Thyroid gland (tissue), 4 donors: ENCODE measurements around the gene DDX51. TPM values are rescaled to one million over a fixed set of nuclear protein-coding genes. Genes with fewer than 3 reads are reported as not detected.
A peak's percentile ranks its signal among the peaks of the same experiment; 100 is the strongest.
"Not testable (repeated sequence)": the region's sequence is repeated elsewhere in the genome, so short reads cannot be mapped to it uniquely, and the experiment has no call there.

Experiments
- DNase-seq, 2 donors: peaks; one replicate each; pipeline ENCODE4 v3.0.0-alpha.2; 2019
- H3K27ac ChIP-seq, 3 donors: fragments of 200-600 bp; sonication (generic); 1 replicate in 2 of 3; 2 replicates in 1 of 3; pipeline ENCODE4 v1.5.1; 2016 to 2019; ENCODE audit warnings: mild to moderate bottlenecking in 1 of 3, moderate library complexity in 1 of 3
- H3K27me3 ChIP-seq: fragments of 200-600 bp; sonication (generic); one replicate; pipeline ENCODE4 v1.5.1; 2019
- H3K36me3 ChIP-seq, 2 donors: fragments of 200-600 bp; sonication (generic); one replicate each; pipeline ENCODE4 v1.5.1; 2016 to 2019
- H3K4me1 ChIP-seq, 2 donors: fragments of 200-600 bp; sonication (generic); one replicate each; pipeline ENCODE4 v1.5.1; 2017 to 2019
- H3K4me3 ChIP-seq, 3 donors: fragments of 200-600 bp; sonication (generic); replicated peaks in 1 of 3; 1 replicate in 2 of 3; 2 replicates in 1 of 3; pipeline ENCODE4 v1.5.1; 2016; ENCODE audit warnings: mild to moderate bottlenecking in 1 of 3
- H3K9me3 ChIP-seq: fragments of 200-600 bp; sonication (generic); one replicate; pipeline ENCODE4 v1.5.1; 2017
- POLR2A ChIP-seq, 2 donors: fragments of 450-650 bp; IDR thresholded peaks; one replicate each; pipeline ENCODE4 v1.6.1; 2017; ENCODE audit warnings: antibody characterized with exemption in 2 of 2, mild to moderate bottlenecking in 2 of 2, moderate library complexity in 1 of 2
- WGBS, 2 donors: methylation state at CpG; one replicate each; pipeline ENCODE4 v1.1.5; 2017; 5-methylcytosine and 5-hydroxymethylcytosine counted together
- intact Hi-C: fragments of 100-400 bp; cut with DNase I; formaldehyde crosslinking; loops from one replicate; pipeline ENCODE4 v1.15.1; 2023
- total RNA-seq, 4 donors: library from RNA; depleted of rRNA; stranded (reverse); fragments of >200 nt; gene quantifications; one replicate each; pipeline ENCODE4 v1.2.3, GENCODE V29; 2016
- TF ChIP-seq, protein P1 (sequence below), 6 experiments: fragments of 200-600 bp in 3 of 6; fragments of 450-650 bp in 3 of 6; sonication (generic) in 3 of 6; IDR thresholded peaks; one replicate each; pipeline ENCODE4 v1.5.1; 2016 to 2019; ENCODE audit warnings: antibody characterized with exemption in 6 of 6, mild to moderate bottlenecking in 2 of 6, inconsistent platforms in 1 of 6, moderate library complexity in 1 of 6

The DDX51 gene
- total RNA-seq, 4 donors from 2014 or later, result 11.2 to 23.1 (median 13.7) TPM

DNA sequence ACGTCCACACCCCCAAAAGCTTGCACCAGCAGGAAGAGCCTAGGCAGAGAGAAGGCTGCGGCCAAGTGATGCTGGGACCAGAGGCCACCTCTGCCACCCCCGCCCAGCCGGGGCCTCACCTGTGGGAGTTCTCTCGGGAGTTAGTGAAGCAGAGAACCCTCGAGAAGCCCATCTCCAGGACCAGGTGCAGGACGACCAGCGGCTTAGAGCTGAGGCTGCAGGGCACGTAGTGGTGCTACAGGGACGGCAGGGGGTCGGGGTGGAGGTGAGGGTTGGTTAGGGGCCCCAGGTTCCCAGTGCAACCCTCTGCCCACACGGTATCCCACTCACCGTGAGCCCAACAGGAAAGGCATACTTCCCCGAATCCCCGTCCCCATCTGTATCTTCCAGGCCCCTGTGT lies 3.6 kb downstream of the DDX51 start:
- 82 to 94% methylated on average over 6 to 10 of the region's 15 CpGs for WGBS, 2 donors
- Histone ChIP-seq H3K4me3 (no peak overlapping the region), H3K9me3 (no peaks in the 10 kb centered on the region), H3K27me3 (no peaks in the 10 kb centered on the region), H3K27ac (no peak overlapping the region), H3K4me1 (peaks cover 18 to 21% of the 10 kb centered on the region in 2 donors), H3K36me3 (peaks cover 32 to 37% of the 10 kb centered on the region in 2 donors)
- peak in 1 of 2 donors; percentile 1 for DNase-seq
- intact Hi-C loops, result loop anchor here (10.0 kb wide), 2 partner anchors 56 to 354 kb away; partner anchors contain the start of gene FBRSL1
- TF ChIP-seq, protein P1, sequence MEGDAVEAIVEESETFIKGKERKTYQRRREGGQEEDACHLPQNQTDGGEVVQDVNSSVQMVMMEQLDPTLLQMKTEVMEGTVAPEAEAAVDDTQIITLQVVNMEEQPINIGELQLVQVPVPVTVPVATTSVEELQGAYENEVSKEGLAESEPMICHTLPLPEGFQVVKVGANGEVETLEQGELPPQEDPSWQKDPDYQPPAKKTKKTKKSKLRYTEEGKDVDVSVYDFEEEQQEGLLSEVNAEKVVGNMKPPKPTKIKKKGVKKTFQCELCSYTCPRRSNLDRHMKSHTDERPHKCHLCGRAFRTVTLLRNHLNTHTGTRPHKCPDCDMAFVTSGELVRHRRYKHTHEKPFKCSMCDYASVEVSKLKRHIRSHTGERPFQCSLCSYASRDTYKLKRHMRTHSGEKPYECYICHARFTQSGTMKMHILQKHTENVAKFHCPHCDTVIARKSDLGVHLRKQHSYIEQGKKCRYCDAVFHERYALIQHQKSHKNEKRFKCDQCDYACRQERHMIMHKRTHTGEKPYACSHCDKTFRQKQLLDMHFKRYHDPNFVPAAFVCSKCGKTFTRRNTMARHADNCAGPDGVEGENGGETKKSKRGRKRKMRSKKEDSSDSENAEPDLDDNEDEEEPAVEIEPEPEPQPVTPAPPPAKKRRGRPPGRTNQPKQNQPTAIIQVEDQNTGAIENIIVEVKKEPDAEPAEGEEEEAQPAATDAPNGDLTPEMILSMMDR (IDR thresholded peaks at IDR 0.05), result no peak
- no peak for TF ChIP-seq POLR2A (IDR thresholded peaks at IDR 0.05)

DNA sequence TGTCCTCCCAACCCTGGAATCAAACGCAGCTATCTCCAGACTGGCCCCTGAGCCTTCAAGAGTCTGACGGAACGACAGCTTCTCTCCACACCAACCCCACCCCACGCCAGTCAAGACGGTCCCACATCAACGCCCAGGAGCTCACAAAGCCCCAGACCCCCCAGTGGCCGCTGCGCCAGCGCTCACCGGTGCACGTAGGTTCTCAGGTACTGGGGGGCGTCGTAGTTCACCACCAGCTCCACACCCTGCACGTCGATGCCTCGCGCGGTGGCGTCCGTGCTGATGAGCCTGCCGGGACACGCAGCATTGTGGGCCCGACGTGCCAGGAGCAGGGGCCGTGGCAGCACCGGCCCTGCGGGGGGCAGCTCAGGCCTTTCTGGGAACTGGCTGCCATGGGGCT lies 4.2 kb downstream of the DDX51 start:
- Histone ChIP-seq H3K27ac (no peak overlapping the region), H3K27me3 (no peaks in the 10 kb centered on the region), H3K4me1 (peaks cover 13 to 15% of the 10 kb centered on the region in 2 donors), H3K4me3 (no peak overlapping the region), H3K9me3 (no peaks in the 10 kb centered on the region), H3K36me3 (peaks cover 32 to 37% of the 10 kb centered on the region in 2 donors)
- 95 to 97% methylated on average over 22 to 26 of the region's 27 CpGs for WGBS, 2 donors
- TF ChIP-seq POLR2A (IDR thresholded peaks at IDR 0.05), result no peak
- TF ChIP-seq, protein P1 (IDR thresholded peaks at IDR 0.05), result no peak
- peak in 1 of 2 donors; percentile 3 for DNase-seq
- intact Hi-C loops, result loop anchor here (10.0 kb wide), 2 partner anchors 55 to 355 kb away; partner anchors contain the start of gene FBRSL1

DNA sequence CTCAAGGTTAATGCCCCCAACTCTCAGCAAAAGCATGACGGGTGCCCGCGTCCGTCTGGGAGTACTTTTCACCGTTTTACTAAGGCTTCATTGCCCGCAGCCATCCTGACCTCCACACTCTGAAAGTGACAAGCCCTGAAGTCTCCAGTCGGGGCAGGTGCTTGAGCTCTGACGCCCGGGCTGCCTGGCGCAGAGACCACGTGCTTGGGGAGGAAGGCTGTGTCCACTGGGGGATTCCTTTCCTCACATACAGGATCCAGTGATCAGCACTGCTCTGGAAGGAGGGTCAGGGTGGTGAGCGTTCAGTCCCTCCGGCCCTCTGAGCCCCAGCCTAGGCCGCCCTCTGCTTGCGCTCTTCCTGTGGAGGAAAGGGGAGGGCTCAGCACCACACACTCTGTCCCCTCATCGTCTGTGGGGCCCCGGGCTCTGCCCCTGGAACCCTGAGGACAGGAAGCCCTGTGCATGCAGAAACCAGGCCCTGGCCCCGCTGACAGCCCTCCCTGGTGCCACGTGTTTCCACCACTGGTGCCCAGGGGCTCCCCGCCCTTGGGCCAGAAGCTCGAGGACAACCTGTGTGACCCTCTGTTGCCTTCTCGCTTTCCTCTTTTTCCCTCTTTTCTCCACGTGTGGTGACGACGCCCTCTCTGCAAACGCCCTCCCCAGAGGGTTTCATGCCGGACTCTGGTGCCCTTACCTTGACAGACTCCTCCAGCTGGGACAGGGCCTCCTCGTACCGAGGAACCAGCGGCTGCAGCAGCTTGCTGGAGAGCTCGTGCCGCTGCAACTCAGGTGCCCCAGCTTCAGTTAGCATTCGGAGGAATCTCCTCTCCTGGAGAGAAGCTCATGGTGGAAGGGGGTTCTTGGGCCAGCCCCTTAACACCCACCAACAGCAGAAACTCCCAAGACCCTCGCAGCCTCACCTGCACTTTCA lies 4.9 kb downstream of the DDX51 start:
- intact Hi-C loops, result no loop called here
- H3K36me3 ChIP-seq, result peaks cover 32 to 37% of the 10 kb centered on the region in 2 donors
- TF ChIP-seq POLR2A (IDR thresholded peaks at IDR 0.05), result no peak
- TF ChIP-seq, protein P1 (IDR thresholded peaks at IDR 0.05), result no peak
- no peak overlapping the region for H3K4me3 ChIP-seq
- 92 to 97% methylated on average over 28 to 34 of the region's 34 CpGs for WGBS, 2 donors
- H3K27ac ChIP-seq, result no peak overlapping the region
- no peaks in the 10 kb centered on the region for H3K27me3 ChIP-seq
- DNase-seq, result peak in 1 of 2 donors; percentile 1
- no peaks in the 10 kb centered on the region for H3K9me3 ChIP-seq
- peaks cover 10 to 14% of the 10 kb centered on the region in 2 donors for H3K4me1 ChIP-seq

DNA sequence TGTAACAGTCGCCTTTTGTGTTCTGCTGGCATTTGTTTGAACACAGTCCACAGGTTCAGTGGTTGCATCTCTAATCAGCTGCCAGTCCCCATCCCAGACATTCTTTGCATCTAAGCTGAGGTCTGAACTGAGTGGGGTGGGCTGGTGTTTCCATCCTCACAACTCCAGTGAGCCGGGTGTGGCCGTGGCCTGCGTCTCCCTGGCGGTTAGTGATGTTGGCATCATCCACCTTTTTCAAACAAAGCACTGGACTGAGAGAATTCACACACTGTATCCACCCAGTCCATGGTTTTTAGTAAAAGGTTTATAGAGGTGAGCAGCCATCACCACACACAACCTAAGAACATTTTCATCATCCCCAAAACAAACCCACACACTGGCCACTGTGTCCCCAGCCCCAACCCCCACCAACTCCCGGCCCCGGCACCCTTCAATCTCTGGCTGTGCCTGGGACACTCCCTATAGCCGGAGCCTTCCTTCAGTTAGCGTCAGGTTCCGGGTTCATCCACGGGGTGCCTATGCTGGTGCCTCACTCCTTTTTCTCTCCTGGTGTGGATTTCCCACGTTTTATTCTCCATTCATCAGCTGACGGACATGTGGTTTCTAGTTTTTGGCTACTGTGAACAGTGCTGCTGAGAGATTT lies 6.5 kb downstream of the DDX51 start:
- H3K9me3 ChIP-seq, result no peaks in the 10 kb centered on the region
- peaks cover 32 to 37% of the 10 kb centered on the region in 2 donors for H3K36me3 ChIP-seq
- no peak overlapping the region for H3K4me3 ChIP-seq
- 81 to 86% methylated on average over 13 of the region's 13 CpGs for WGBS, 2 donors
- TF ChIP-seq, protein P1 (IDR thresholded peaks at IDR 0.05), result no peak
- TF ChIP-seq POLR2A (IDR thresholded peaks at IDR 0.05), result no peak
- peaks cover 0 to 4% of the 10 kb centered on the region in 2 donors for H3K4me1 ChIP-seq
- DNase-seq, result no peak
- no peaks in the 10 kb centered on the region for H3K27me3 ChIP-seq
- intact Hi-C loops, result no loop called here
- H3K27ac ChIP-seq, result no peak overlapping the region

DNA sequence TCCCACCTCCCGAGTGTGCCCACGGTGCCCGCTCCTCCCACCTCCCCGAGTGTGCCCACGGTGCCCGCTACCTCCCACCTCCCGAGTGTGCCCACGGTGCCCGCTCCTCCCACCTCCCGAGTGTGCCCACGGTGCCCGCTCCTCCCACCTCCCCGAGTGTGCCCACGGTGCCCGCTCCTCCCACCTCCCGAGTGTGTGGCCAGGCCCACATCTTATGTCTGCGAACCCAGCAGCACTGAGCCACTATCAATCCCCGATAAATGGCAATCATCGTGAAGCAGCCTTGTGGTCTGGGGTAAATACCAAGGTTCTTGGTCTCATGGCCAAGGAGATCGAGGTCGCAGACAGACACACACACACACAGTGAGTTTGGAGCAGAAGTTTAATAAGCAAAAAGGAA lies 7.9 kb downstream of the DDX51 start:
- DNase-seq, H3K4me1 ChIP-seq, H3K9me3 ChIP-seq, H3K27me3 ChIP-seq, H3K27ac ChIP-seq, H3K4me3 ChIP-seq, intact Hi-C loops: not testable (repeated sequence)
- WGBS, 2 donors, result 71 to 90% methylated on average over 9 of the region's 21 CpGs
- H3K36me3 ChIP-seq, result peaks cover 25 to 27% of the 10 kb centered on the region in 2 donors

DNA sequence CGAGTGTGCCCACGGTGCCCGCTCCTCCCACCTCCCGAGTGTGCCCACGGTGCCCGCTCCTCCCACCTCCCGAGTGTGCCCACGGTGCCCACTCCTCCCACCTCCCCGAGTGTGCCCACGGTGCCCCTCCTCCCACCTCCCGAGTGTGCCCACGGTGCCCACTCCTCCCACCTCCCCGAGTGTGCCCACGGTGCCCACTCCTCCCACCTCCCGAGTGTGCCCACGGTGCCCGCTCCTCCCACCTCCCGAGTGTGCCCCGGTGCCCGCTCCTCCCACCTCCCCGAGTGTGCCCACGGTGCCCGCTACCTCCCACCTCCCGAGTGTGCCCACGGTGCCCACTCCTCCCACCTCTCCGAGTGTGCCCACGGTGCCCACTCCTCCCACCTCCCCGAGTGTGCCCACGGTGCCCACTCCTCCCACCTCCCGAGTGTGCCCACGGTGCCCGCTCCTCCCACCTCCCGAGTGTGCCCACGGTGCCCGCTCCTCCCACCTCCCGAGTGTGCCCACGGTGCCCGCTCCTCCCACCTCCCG lies 9.4 kb downstream of the DDX51 start:
- H3K9me3 ChIP-seq, H3K27me3 ChIP-seq, DNase-seq, H3K4me1 ChIP-seq, intact Hi-C loops, H3K4me3 ChIP-seq, H3K27ac ChIP-seq: not testable (repeated sequence)
- H3K36me3 ChIP-seq, result peaks cover 11 to 13% of the 10 kb centered on the region in 2 donors
- 86 to 100% methylated on average over 1 to 3 of the region's 39 CpGs for WGBS, 2 donors
